A549 treated with AZD9567 at 1 μM for 4 hours (cell line): ENCODE measurements around the gene GPR68. TPM values are rescaled to one million over a fixed set of nuclear protein-coding genes. Genes with fewer than 3 reads are reported as not detected.

Source experiments
- total RNA-seq: library from RNA; stranded (reverse); fragments of 200-300 nt; extraction: Qiagen RNA extraction; gene quantifications from 5 replicates; pipeline ENCODE4 v1.2.3, GENCODE V29; 2022; ENCODE audit not compliant: insufficient read depth

The GPR68 gene, protein sequence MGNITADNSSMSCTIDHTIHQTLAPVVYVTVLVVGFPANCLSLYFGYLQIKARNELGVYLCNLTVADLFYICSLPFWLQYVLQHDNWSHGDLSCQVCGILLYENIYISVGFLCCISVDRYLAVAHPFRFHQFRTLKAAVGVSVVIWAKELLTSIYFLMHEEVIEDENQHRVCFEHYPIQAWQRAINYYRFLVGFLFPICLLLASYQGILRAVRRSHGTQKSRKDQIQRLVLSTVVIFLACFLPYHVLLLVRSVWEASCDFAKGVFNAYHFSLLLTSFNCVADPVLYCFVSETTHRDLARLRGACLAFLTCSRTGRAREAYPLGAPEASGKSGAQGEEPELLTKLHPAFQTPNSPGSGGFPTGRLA
- 0.05 to 0.13 TPM (median 0.10 TPM) in 4 of 5 replicates, not detected in the other for total RNA-seq

DNA sequence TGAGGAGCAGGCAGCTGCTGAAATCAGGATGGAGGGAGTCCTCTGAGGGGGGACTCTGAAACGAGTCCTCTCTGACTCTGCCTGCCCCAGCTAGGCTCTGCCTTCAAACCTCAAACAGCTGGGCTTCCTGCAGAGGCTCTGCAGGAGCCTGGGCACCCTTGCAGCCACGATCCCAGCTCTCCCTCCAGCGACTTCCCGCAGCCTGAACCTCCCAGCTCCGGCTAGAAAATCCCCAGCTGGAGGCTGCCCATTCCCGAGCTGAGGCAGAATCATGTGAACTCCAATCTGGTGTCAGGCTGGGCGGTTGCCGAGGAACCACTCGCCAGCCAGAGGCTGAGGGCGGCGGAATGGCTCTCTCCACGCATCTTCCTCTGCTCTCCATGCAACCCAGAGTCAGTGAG, at the start of gene GPR68:
GPR68 (minus strand) TSS at position 204 of the 401 bp plus-strand sequence. CDS start 9,654 bp downstream, outside the sequence.

Other genes with a start within 250 kb of the GPR68 start
- gene RPS6KA5, start 184.1 kb downstream of the GPR68 start, total RNA-seq, result 3.6 to 5.3 TPM (median 4.8 TPM) in 5 replicates
- gene DGLUCY, start 130.6 kb downstream of the GPR68 start, total RNA-seq, result 15.6 to 18.6 TPM (median 16.0 TPM) in 5 replicates
- gene CCDC88C, start 173.1 kb upstream of the GPR68 start, total RNA-seq, result 4.9 to 7.8 TPM (median 6.6 TPM) in 5 replicates